ENCODE data around the gene NAPB. TPM values are rescaled to one million over a fixed set of nuclear protein-coding genes. Genes with fewer than 3 reads are reported as not detected.

Gene NAPB
- total and polyA plus RNA-seq, 2 of the 8 experiments (the other 6 are each of a cell fraction or from before 2014, with no cell fraction given): 6.2 to 12.3 TPM

DNA sequence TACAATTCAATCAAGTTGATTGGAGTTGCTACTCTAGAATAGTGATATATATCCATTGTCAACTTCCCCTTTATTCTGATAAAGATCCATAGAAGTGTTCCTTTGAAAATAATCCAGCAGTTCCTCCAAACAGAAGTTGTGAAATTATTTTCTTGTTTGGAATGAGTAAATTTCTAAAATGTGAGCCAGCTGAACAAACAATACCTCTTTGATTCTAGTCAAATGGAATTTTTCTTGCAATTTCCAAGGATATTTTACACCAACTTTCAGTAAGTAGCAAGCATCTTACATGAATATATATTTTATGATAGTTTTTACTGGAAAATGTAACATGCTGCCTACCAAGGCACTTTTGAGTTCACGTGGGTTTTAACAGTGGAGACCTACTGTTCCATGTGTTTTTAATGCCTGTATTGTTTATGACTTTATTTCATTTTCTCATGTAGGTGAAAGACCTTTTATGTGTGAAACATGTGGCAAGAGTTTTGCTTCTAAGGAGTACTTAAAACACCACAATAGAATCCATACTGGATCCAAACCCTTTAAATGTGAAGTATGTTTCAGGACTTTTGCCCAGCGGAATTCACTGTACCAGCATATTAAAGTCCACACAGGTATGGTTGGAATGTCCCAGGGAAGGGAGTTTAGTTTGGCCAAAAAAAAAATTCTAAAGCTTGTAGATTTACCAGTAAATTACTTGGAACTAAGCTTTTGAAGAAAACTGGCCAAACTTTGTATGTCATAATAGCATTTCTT is 52.8 kb downstream of the NAPB start (continued):
- TF ChIP-seq, protein P1, sequence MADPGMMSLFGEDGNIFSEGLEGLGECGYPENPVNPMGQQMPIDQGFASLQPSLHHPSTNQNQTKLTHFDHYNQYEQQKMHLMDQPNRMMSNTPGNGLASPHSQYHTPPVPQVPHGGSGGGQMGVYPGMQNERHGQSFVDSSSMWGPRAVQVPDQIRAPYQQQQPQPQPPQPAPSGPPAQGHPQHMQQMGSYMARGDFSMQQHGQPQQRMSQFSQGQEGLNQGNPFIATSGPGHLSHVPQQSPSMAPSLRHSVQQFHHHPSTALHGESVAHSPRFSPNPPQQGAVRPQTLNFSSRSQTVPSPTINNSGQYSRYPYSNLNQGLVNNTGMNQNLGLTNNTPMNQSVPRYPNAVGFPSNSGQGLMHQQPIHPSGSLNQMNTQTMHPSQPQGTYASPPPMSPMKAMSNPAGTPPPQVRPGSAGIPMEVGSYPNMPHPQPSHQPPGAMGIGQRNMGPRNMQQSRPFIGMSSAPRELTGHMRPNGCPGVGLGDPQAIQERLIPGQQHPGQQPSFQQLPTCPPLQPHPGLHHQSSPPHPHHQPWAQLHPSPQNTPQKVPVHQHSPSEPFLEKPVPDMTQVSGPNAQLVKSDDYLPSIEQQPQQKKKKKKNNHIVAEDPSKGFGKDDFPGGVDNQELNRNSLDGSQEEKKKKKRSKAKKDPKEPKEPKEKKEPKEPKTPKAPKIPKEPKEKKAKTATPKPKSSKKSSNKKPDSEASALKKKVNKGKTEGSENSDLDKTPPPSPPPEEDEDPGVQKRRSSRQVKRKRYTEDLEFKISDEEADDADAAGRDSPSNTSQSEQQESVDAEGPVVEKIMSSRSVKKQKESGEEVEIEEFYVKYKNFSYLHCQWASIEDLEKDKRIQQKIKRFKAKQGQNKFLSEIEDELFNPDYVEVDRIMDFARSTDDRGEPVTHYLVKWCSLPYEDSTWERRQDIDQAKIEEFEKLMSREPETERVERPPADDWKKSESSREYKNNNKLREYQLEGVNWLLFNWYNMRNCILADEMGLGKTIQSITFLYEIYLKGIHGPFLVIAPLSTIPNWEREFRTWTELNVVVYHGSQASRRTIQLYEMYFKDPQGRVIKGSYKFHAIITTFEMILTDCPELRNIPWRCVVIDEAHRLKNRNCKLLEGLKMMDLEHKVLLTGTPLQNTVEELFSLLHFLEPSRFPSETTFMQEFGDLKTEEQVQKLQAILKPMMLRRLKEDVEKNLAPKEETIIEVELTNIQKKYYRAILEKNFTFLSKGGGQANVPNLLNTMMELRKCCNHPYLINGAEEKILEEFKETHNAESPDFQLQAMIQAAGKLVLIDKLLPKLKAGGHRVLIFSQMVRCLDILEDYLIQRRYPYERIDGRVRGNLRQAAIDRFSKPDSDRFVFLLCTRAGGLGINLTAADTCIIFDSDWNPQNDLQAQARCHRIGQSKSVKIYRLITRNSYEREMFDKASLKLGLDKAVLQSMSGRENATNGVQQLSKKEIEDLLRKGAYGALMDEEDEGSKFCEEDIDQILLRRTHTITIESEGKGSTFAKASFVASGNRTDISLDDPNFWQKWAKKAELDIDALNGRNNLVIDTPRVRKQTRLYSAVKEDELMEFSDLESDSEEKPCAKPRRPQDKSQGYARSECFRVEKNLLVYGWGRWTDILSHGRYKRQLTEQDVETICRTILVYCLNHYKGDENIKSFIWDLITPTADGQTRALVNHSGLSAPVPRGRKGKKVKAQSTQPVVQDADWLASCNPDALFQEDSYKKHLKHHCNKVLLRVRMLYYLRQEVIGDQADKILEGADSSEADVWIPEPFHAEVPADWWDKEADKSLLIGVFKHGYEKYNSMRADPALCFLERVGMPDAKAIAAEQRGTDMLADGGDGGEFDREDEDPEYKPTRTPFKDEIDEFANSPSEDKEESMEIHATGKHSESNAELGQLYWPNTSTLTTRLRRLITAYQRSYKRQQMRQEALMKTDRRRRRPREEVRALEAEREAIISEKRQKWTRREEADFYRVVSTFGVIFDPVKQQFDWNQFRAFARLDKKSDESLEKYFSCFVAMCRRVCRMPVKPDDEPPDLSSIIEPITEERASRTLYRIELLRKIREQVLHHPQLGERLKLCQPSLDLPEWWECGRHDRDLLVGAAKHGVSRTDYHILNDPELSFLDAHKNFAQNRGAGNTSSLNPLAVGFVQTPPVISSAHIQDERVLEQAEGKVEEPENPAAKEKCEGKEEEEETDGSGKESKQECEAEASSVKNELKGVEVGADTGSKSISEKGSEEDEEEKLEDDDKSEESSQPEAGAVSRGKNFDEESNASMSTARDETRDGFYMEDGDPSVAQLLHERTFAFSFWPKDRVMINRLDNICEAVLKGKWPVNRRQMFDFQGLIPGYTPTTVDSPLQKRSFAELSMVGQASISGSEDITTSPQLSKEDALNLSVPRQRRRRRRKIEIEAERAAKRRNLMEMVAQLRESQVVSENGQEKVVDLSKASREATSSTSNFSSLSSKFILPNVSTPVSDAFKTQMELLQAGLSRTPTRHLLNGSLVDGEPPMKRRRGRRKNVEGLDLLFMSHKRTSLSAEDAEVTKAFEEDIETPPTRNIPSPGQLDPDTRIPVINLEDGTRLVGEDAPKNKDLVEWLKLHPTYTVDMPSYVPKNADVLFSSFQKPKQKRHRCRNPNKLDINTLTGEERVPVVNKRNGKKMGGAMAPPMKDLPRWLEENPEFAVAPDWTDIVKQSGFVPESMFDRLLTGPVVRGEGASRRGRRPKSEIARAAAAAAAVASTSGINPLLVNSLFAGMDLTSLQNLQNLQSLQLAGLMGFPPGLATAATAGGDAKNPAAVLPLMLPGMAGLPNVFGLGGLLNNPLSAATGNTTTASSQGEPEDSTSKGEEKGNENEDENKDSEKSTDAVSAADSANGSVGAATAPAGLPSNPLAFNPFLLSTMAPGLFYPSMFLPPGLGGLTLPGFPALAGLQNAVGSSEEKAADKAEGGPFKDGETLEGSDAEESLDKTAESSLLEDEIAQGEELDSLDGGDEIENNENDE (IDR thresholded peaks at IDR 0.05; ENCODE audit: insufficient replicate concordance, low read length): no peak
- TF ChIP-seq CEBPB (IDR thresholded peaks at IDR 0.05; ENCODE audit: low read depth, low read length) (no peak), NRF1 (IDR thresholded peaks at IDR 0.05; ENCODE audit: low read depth, low read length) (no peak), TCF12 (IDR thresholded peaks at IDR 0.05; ENCODE audit: low read depth, low read length) (no peak), SUZ12 (IDR thresholded peaks at IDR 0.05; ENCODE audit: low read length) (no peak), POU5F1 (IDR thresholded peaks at IDR 0.05; ENCODE audit: low read depth, low read length) (no peak), GABPA (IDR thresholded peaks at IDR 0.05; ENCODE audit: borderline replicate concordance, insufficient read depth, low read length) (no peak)
- TF ChIP-seq, protein P2, sequence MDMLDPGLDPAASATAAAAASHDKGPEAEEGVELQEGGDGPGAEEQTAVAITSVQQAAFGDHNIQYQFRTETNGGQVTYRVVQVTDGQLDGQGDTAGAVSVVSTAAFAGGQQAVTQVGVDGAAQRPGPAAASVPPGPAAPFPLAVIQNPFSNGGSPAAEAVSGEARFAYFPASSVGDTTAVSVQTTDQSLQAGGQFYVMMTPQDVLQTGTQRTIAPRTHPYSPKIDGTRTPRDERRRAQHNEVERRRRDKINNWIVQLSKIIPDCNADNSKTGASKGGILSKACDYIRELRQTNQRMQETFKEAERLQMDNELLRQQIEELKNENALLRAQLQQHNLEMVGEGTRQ (IDR thresholded peaks at IDR 0.05; ENCODE audit: low read length): no peak
- TF ChIP-seq, protein P3, sequence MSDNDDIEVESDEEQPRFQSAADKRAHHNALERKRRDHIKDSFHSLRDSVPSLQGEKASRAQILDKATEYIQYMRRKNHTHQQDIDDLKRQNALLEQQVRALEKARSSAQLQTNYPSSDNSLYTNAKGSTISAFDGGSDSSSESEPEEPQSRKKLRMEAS (IDR thresholded peaks at IDR 0.05): no peak
